HFFc6 (cell line): Measurements from ENCODE around the gene P2RX7. TPM values are rescaled to one million over a fixed set of nuclear protein-coding genes. Genes with fewer than 3 reads are reported as not detected.

Experiments used
- DNase-seq: peaks from one replicate; pipeline ENCODE4 v3.0.0-alpha.2; 2018
- H3K27ac Mint-ChIP-seq: 2 replicates; pipeline ENCODE4 v1.8.0; 2020; ENCODE audit warnings: mild to moderate bottlenecking, mixed read lengths
- H3K27me3 Mint-ChIP-seq: 2 replicates; pipeline ENCODE4 v1.8.0; 2021; ENCODE audit warnings: mild to moderate bottlenecking, moderate library complexity, mixed read lengths; ENCODE audit not compliant: insufficient read depth
- H3K36me3 Mint-ChIP-seq: 2 replicates; pipeline ENCODE4 v1.8.0; 2021; ENCODE audit warnings: low read depth, mixed read lengths
- H3K4me1 Mint-ChIP-seq: 2 replicates; pipeline ENCODE4 v1.8.0; 2020; ENCODE audit warnings: low read depth, mixed read lengths
- H3K4me3 Mint-ChIP-seq: 2 replicates; pipeline ENCODE4 v1.8.0; 2020; ENCODE audit warnings: mild to moderate bottlenecking, moderate library complexity, mixed read lengths
- H3K9me3 Mint-ChIP-seq: 2 replicates; pipeline ENCODE4 v1.8.0; 2020; ENCODE audit warnings: mild to moderate bottlenecking, mixed read lengths
- total RNA-seq, 6 experiments: library from RNA; stranded (reverse); fragmentation: NEBNext Ultra II Directional; extraction: Animal tissue kit (Norgen Biotek cat#: 25700); gene quantifications; 2 replicates in 1 of 6; 3 replicates in 5 of 6; pipeline ENCODE4 v1.2.3, GENCODE V29; 2021
- TF ChIP-seq, protein P1 (sequence below): fragments of 200-600 bp; sonication (generic); IDR thresholded peaks from 2 replicates; pipeline ENCODE4 v1.5.0; 2021; ENCODE audit warnings: antibody characterized with exemption, mild to moderate bottlenecking

The P2RX7 gene
- total RNA-seq, 6 experiments from 2014 or later: 0.17 to 0.32 (median 0.24) TPM

DNA sequence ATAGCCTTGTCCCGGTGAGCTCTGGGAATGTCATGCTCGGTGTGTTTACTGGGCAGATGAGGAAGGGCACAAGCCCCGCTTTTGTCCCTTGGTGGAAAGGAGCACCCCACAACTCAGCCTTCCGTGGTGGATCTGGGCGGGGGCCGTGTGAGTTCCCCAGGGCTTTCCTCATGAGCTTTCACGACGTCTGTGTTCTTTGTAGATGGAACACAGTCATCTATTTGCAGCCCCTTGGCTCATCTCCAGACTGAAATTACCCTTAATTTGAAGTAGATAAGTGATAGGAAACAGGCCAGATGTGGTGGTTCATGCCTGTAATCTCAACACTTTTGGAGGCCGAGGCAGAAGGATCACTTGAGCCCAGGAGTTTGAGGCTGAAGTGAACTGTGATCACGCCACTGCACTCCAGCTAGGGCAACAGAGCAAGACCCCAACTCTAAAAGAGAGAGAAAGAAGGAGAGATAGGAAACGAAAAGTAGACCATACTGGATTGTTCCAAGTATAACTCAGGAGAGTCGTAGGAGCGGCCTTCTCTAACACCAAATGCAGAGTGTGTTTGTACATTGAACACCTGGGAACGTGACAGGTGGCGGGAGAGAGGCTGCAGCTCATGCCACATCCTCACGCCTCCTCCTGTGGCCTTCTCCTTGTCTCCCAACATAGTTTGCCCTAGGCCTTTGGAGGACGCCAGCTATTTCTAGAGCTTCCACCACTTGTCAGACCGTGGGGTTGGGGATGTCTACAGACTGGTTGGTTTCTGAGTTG, 86.1 kb downstream of the P2RX7 start:
- peaks cover 8% of the 10 kb centered on the region for H3K27me3 Mint-ChIP-seq
- H3K9me3 Mint-ChIP-seq: no peaks in the 10 kb centered on the region
- no peak overlapping the region for H3K27ac Mint-ChIP-seq
- no peaks in the 10 kb centered on the region for H3K36me3 Mint-ChIP-seq
- H3K4me1 Mint-ChIP-seq: peaks cover 23% of the 10 kb centered on the region
- no peak for DNase-seq
- no peak overlapping the region for H3K4me3 Mint-ChIP-seq
- TF ChIP-seq, protein P1, sequence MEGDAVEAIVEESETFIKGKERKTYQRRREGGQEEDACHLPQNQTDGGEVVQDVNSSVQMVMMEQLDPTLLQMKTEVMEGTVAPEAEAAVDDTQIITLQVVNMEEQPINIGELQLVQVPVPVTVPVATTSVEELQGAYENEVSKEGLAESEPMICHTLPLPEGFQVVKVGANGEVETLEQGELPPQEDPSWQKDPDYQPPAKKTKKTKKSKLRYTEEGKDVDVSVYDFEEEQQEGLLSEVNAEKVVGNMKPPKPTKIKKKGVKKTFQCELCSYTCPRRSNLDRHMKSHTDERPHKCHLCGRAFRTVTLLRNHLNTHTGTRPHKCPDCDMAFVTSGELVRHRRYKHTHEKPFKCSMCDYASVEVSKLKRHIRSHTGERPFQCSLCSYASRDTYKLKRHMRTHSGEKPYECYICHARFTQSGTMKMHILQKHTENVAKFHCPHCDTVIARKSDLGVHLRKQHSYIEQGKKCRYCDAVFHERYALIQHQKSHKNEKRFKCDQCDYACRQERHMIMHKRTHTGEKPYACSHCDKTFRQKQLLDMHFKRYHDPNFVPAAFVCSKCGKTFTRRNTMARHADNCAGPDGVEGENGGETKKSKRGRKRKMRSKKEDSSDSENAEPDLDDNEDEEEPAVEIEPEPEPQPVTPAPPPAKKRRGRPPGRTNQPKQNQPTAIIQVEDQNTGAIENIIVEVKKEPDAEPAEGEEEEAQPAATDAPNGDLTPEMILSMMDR: no peak

DNA sequence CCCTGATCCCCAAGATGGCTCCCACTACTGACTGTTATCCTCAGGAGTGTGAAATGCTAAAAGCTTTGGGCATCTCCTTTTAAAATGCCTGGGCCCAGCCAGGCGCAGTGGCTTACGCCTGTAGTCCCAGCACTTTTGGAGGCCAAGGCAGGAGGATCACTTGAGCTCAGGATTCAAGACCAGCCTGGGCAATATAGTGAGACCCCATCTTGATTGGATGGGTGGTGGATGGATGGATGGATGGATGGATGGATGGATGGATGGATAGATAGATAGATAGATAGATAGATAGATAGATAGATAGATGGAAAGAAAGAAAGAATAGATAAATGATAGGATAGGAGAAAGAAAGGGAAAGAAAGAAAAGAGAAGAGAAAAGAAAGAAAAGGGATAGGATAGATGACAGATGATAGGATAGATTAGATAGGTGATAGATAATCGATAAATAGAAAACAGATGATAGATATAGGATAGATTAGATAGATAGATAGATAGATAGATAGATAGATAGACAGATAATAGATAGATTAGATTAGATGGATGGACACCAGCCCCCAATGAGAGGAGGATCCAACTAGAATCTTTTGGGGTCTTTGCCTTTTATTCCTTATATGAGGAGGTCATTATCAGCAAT, 86.8 kb downstream of the P2RX7 start:
- Mint-ChIP-seq H3K9me3 (no peaks in the 10 kb centered on the region), H3K4me1 (peaks cover 17% of the 10 kb centered on the region), H3K27me3 (peaks cover 8% of the 10 kb centered on the region), H3K4me3 (no peak overlapping the region), H3K36me3 (no peaks in the 10 kb centered on the region), H3K27ac (no peak overlapping the region)
- DNase-seq: no peak
- TF ChIP-seq, protein P1: no peak

DNA sequence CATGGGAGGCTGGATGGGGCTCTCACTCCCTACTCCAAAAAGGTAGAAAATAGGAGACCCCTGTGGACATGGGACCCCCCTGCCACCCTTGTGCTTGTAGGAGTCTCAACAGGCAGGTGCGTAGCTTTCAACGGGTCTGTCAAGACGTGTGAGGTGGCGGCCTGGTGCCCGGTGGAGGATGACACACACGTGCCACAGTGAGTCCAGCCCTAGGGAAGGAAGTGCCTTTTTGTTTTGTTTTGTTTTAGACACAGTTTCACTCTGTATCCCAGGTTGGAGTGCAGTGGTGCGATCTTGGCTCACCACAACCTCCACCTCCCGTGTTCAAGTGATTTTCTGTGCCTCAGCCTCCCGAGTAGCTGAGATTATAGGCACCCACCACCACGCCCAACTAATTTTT, 90.2 kb downstream of the P2RX7 start:
- TF ChIP-seq, protein P1: no peak
- Mint-ChIP-seq H3K27ac (no peak overlapping the region), H3K4me3 (no peak overlapping the region), H3K36me3 (no peaks in the 10 kb centered on the region), H3K27me3 (peaks cover 3% of the 10 kb centered on the region; the same call in 1 of the 2 replicates), H3K4me1 (no peaks in the 10 kb centered on the region), H3K9me3 (no peaks in the 10 kb centered on the region)
- no peak for DNase-seq

DNA sequence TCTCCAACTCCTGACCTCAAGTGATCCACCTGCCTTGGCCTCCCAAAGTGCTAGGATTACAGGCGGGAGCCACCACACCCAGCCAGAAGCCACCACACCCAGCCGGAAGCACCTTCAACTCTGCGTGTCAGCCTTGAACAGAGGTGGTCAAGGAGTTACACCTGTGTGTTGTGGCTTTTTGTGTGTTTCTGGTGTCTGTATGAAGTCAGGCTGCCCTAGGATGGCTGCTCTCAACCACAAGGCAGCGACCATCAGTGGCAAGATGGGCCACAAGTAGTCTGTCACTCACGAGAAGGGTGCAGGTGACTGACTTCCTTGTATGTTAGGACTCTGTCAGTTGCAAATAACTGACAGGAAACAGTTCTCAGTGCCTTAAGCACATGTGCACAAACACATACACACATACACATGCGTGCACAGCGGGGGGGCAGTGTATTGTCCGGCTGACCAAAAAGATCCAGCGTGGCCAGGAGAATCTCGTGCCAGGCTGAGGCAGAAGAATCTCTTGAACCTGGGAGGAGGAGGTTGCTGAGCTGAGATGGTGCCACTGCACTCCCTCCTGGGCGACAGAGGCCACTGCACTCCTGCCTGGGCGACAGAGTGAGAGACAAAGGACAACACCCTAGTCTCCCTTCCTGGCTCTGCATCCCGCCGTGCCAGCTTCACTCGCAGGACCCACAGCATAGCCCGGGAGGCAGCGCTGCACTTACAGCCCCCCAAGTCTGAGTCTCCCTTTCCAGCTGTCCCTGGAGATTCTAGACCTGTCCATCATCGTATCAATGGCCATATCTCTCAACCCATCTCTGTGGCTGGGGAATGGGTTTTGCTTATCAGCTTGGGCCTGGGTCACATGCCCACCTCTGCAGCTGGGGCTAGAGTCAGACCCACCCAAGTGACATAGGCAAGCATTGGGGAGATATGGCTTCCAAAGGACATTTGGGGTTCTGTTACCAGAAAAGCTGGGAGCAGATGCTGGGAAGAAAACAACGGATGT, 90.9 kb downstream of the P2RX7 start:
- Mint-ChIP-seq H3K27ac (no peak overlapping the region), H3K4me1 (no peaks in the 10 kb centered on the region), H3K27me3 (peaks cover 3% of the 10 kb centered on the region; the same call in 1 of the 2 replicates), H3K9me3 (no peaks in the 10 kb centered on the region), H3K36me3 (no peaks in the 10 kb centered on the region), H3K4me3 (no peak overlapping the region)
- DNase-seq: peak; percentile 26
- TF ChIP-seq, protein P1: peak; percentile 68

DNA sequence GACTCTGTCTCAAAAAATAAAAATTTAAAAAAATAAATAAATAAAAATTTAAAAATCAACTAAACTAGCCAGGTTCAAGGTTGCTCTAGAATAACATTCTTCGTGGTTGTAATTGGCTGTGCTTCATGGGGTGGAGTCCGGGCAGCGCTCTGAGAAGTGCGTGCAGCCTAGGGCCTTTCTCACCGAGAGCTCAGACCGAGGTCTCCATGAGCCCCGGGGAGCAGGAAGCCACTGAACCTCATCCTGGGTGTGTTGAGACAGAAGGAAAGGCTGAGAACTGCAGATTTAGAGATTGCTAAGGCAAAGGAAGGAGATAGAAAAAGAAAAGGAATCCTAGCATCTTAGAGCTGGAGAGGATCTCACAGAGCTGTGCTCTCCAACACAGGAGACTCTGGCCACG, 91.9 kb downstream of the P2RX7 start:
- Mint-ChIP-seq H3K4me1 (no peaks in the 10 kb centered on the region; the same call in 1 of the 2 replicates), H3K27ac (no peak overlapping the region), H3K4me3 (no peak overlapping the region; the same call in 1 of the 2 replicates), H3K27me3 (no peaks in the 10 kb centered on the region), H3K36me3 (no peaks in the 10 kb centered on the region), H3K9me3 (no peaks in the 10 kb centered on the region)
- DNase-seq: no peak
- TF ChIP-seq, protein P1: no peak
